ENCODE results near the gene PARD3B. TPM values are rescaled to one million over a fixed set of nuclear protein-coding genes. Genes with fewer than 3 reads are reported as not detected.

The PARD3B gene, protein sequence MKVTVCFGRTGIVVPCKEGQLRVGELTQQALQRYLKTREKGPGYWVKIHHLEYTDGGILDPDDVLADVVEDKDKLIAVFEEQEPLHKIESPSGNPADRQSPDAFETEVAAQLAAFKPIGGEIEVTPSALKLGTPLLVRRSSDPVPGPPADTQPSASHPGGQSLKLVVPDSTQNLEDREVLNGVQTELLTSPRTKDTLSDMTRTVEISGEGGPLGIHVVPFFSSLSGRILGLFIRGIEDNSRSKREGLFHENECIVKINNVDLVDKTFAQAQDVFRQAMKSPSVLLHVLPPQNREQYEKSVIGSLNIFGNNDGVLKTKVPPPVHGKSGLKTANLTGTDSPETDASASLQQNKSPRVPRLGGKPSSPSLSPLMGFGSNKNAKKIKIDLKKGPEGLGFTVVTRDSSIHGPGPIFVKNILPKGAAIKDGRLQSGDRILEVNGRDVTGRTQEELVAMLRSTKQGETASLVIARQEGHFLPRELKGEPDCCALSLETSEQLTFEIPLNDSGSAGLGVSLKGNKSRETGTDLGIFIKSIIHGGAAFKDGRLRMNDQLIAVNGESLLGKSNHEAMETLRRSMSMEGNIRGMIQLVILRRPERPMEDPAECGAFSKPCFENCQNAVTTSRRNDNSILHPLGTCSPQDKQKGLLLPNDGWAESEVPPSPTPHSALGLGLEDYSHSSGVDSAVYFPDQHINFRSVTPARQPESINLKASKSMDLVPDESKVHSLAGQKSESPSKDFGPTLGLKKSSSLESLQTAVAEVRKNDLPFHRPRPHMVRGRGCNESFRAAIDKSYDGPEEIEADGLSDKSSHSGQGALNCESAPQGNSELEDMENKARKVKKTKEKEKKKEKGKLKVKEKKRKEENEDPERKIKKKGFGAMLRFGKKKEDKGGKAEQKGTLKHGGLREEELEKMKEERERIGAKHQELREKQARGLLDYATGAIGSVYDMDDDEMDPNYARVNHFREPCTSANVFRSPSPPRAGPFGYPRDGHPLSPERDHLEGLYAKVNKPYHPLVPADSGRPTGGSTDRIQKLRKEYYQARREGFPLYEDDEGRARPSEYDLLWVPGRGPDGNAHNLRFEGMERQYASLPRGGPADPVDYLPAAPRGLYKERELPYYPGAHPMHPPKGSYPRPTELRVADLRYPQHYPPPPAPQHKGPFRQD (N-terminal part only)
- total RNA-seq, result 12.3 TPM

DNA sequence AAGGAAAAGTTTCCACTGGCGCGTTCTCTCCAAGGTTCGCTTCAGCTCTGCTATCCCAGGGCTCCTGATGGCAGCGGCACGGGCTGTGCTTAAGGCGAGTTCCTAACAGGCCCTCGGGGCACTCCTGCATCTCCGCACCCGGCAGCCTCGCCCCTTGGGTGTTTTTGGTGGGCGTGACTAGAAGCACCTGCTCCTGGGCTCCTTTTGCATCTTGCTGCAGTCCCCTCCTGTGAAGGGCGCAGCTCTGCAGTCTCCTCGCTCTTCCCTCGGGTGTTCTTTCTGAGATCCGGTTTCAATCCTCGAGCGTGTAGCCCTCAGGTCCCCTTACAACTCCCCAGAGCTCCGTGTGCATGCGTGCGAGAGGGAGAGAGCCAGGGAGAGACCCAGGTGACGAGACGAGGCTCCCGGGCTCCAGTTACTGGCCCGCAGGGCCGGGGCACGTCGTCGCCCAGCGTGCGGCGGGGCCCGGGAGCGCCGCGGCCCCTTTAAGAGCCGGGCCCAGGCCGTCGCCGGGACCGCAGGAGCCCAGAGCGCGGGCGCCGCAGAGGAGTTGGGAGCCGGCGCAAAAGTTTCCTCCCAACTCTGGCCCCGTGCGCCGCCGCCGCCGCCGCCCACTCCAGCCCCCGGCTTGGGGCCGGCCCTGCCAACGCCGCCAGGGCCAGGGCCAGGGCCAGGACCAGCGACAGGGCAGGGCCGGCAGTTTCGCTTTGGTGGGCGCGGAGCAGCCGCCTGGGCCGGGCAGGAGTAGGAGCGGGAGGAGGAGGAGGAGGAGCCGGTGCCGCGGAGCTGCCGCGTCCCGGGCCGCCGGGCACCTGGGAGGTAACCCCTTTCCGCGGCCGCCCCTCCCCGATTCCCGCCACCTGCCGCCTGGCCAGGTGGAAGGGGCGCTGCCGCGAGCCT is at the start of gene PARD3B:
PARD3B (plus strand) TSS at position 515 of the 900 bp plus-strand sequence. CDS start 525 bp downstream, outside the sequence.
- H3K9me3 ChIP-seq, result no peaks in the 10 kb centered on the region
- H3K36me3 ChIP-seq, result no peaks in the 10 kb centered on the region
- no peak for DNase-seq (ENCODE audit: extremely low spot score in 2 of 2)
- TF ChIP-seq POLR2AphosphoS5 (IDR thresholded peaks at IDR 0.05; ENCODE audit: insufficient read depth in 1 of 2, low read depth in 1 of 2), result no peak
- TF ChIP-seq, protein P1, sequence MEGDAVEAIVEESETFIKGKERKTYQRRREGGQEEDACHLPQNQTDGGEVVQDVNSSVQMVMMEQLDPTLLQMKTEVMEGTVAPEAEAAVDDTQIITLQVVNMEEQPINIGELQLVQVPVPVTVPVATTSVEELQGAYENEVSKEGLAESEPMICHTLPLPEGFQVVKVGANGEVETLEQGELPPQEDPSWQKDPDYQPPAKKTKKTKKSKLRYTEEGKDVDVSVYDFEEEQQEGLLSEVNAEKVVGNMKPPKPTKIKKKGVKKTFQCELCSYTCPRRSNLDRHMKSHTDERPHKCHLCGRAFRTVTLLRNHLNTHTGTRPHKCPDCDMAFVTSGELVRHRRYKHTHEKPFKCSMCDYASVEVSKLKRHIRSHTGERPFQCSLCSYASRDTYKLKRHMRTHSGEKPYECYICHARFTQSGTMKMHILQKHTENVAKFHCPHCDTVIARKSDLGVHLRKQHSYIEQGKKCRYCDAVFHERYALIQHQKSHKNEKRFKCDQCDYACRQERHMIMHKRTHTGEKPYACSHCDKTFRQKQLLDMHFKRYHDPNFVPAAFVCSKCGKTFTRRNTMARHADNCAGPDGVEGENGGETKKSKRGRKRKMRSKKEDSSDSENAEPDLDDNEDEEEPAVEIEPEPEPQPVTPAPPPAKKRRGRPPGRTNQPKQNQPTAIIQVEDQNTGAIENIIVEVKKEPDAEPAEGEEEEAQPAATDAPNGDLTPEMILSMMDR (IDR thresholded peaks at IDR 0.05), result no peak
- TF ChIP-seq POLR2A (IDR thresholded peaks at IDR 0.05), result no peak
- intact Hi-C loops (cut with DNase I), result no loop called here
- H3K4me3 ChIP-seq, result peak within 1 kb of the TSS; percentile 74 to 85
- peaks cover 15% of the 10 kb centered on the region for H3K4me1 ChIP-seq
- H3K27me3 ChIP-seq, result no peaks in the 10 kb centered on the region
- peak within 1 kb of the TSS; percentile 83 for H3K27ac ChIP-seq

DNA sequence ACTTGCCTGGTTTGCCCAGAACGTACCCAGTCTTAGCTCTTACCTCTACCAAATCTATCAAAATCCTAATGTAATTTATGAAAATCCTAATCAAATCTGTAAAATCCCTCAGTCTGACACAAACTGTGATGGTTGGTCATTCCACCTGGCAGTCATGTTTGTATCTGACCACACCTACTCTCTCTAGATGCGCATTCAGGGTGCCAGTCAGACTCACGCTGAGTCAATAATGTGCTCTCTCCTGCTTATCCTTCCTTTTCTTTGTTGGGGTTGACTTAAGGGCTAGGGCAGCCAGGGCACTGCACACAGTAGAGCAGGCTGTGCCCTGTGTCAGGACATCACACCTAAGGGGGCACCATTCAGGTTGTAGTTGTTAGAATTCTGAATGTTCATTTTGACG is 48.5 kb upstream of the PARD3B start:
- intact Hi-C loops (cut with DNase I), result no loop called here

DNA sequence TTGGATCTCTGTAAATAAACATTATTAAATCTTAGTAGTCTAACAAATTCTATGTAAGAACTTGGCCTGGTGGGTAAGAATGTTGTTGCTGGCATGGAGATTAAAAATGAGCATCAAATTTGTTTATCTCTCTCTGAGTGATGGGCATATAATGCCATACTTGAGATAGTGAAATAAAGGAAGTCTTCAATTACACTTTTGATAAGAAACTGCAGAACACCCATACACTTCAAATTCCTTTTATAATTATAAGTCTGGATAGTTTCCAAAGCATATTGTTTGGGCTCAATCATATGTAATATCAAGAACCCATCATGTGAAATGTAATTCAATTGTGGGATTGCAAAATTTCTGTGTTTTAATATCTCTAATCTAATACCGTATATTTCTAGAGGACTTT is 47.4 kb upstream of the PARD3B start:
- Histone ChIP-seq H3K4me1 (no peaks in the 10 kb centered on the region), H3K9me3 (no peaks in the 10 kb centered on the region), H3K4me3 (no peak overlapping the region), H3K36me3 (no peaks in the 10 kb centered on the region), H3K27ac (no peak overlapping the region), H3K27me3 (no peaks in the 10 kb centered on the region)
- no peak for TF ChIP-seq POLR2AphosphoS5 (IDR thresholded peaks at IDR 0.05; ENCODE audit: insufficient read depth in 1 of 2, low read depth in 1 of 2)
- TF ChIP-seq POLR2A (IDR thresholded peaks at IDR 0.05), result no peak
- TF ChIP-seq, protein P1 (IDR thresholded peaks at IDR 0.05), result no peak
- intact Hi-C loops (cut with DNase I), result no loop called here
- DNase-seq (ENCODE audit: extremely low spot score in 2 of 2), result no peak

More for the DNA sequence above, 48.5 kb upstream of the PARD3B start:
- DNase-seq (ENCODE audit: extremely low spot score in 2 of 2), result no peak
- H3K4me1 ChIP-seq, result no peaks in the 10 kb centered on the region
- H3K27ac ChIP-seq, result no peak overlapping the region
- no peaks in the 10 kb centered on the region for H3K36me3 ChIP-seq
- no peak overlapping the region for H3K4me3 ChIP-seq
- no peaks in the 10 kb centered on the region for H3K9me3 ChIP-seq
- no peaks in the 10 kb centered on the region for H3K27me3 ChIP-seq
- TF ChIP-seq POLR2AphosphoS5 (IDR thresholded peaks at IDR 0.05; ENCODE audit: insufficient read depth in 1 of 2, low read depth in 1 of 2) (no peak), POLR2A (IDR thresholded peaks at IDR 0.05) (no peak)
- TF ChIP-seq, protein P1 (IDR thresholded peaks at IDR 0.05), result no peak

DNA sequence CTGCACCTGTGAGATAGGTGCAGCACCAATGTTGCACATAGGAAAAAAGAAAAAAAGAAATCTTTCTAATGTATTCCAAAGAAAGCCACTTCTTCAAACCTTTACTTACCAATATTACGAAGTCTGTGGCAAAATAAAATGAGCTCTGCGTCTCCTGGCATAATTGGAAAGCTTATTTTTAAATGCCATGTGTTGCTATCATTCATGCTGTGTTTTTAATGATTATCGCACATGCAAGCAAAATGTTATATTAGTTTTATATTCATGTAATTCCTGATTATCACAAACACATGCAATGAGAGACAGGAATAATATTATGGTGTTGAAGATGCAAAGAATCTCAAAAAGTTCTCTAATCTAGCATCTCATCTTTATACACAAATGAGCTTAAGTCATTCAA is 47.0 kb upstream of the PARD3B start:
- Histone ChIP-seq H3K36me3 (no peaks in the 10 kb centered on the region), H3K27ac (no peak overlapping the region), H3K9me3 (no peaks in the 10 kb centered on the region), H3K4me1 (no peaks in the 10 kb centered on the region), H3K4me3 (no peak overlapping the region), H3K27me3 (no peaks in the 10 kb centered on the region)
- no peak for DNase-seq (ENCODE audit: extremely low spot score in 2 of 2)
- intact Hi-C loops (cut with DNase I), result no loop called here
- TF ChIP-seq POLR2AphosphoS5 (IDR thresholded peaks at IDR 0.05; ENCODE audit: insufficient read depth in 1 of 2, low read depth in 1 of 2) (no peak), POLR2A (IDR thresholded peaks at IDR 0.05) (no peak)
- TF ChIP-seq, protein P1 (IDR thresholded peaks at IDR 0.05), result no peak
